ENCODE measurements around the gene E2F8. TPM values are rescaled to one million over a fixed set of nuclear protein-coding genes. Genes with fewer than 3 reads are reported as not detected.

E2F8 gene
- total and polyA plus RNA-seq, 10 of the 15 experiments (the other 5 are each of a cell fraction or from before 2014, with no cell fraction given), result 8.8 to 28.1 (median 18.5) TPM

DNA sequence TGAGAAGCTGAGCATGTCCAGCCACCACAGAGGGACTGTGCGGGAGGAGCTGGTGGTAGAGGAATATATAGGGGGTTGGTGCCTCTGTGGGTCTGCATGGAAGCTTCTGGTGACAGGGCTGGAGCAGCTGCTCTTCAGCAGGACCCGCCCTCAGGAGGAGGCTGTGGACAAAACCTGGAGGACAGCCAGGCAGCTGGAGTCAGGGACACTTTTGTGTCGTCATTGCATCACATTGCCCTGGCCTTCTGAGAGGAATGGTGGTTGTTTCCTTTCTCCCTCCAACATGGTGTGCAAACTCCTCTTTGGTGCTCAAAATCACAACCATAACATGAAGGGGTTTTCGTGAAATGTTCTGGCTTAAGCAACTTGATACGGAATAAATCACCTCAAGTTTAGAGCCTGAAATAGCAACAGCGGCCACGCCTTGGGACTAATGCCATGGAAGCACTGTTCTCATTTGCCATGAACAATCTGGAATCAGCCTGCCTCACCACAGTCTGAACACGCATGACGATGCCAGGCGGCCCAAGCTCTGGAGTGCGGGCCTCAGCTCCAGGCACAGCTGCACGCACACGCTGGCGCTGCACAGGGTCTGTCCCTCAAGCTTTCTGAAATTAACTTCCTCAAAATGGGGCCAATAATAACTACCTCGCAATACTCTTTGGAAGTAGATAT, 21.8 kb downstream of the E2F8 start:
- CTCF ChIA-PET, result interaction anchor here (0.7 kb wide), 1 partner anchor 64 kb away, joined by 3 read pairs; no protein-coding TSS in a partner anchor
- 68% methylated on average over 15 of the region's 15 CpGs for WGBS (ENCODE audit: insufficient coverage, insufficient replicate concordance, low lambda C conversion rate, missing lambda C conversion rate)
- POLR2A ChIA-PET, result no interaction called here
- RAD21 ChIA-PET (ENCODE audit: unreplicated experiment), result no interaction called here
- Histone ChIP-seq H3K4me3 (no peak overlapping the region), H4K20me1 (ENCODE audit: control insufficient read depth, insufficient read depth) (no peaks in the 10 kb centered on the region), H3K27ac (ENCODE audit: control insufficient read depth, insufficient read depth) (no peak overlapping the region), H3K9me3 (replicated peaks; ENCODE audit: control insufficient read depth, insufficient read depth, low read length) (no peaks in the 10 kb centered on the region), H3K27me3 (replicated peaks in 1 of 2; ENCODE audit: control insufficient read depth in 2 of 2, insufficient read depth in 2 of 2, low read length in 1 of 2) (no peaks in the 10 kb centered on the region), H3K4me1 (ENCODE audit: control insufficient read depth, insufficient read depth, low read length) (no peaks in the 10 kb centered on the region), H3K79me2 (ENCODE audit: control insufficient read depth, insufficient read depth, low read length) (no peaks in the 10 kb centered on the region), H2AFZ (ENCODE audit: control insufficient read depth, low read depth, low read length) (no peak overlapping the region), H3K4me2 (ENCODE audit: control insufficient read depth, insufficient read depth) (no peak overlapping the region), H3K9ac (ENCODE audit: control insufficient read depth, insufficient read depth, low read length) (no peak overlapping the region), H3K36me3 (ENCODE audit: control insufficient read depth in 2 of 2, insufficient read depth in 2 of 2, low read length in 1 of 2) (peaks cover 0 to 3% of the 10 kb centered on the region in 2 experiments; a peak in 2 of 4 replicates)
- SMC1A ChIA-PET (ENCODE audit: uncharacterized antibody, unreplicated experiment), result no interaction called here
- TF ChIP-seq, protein P1, sequence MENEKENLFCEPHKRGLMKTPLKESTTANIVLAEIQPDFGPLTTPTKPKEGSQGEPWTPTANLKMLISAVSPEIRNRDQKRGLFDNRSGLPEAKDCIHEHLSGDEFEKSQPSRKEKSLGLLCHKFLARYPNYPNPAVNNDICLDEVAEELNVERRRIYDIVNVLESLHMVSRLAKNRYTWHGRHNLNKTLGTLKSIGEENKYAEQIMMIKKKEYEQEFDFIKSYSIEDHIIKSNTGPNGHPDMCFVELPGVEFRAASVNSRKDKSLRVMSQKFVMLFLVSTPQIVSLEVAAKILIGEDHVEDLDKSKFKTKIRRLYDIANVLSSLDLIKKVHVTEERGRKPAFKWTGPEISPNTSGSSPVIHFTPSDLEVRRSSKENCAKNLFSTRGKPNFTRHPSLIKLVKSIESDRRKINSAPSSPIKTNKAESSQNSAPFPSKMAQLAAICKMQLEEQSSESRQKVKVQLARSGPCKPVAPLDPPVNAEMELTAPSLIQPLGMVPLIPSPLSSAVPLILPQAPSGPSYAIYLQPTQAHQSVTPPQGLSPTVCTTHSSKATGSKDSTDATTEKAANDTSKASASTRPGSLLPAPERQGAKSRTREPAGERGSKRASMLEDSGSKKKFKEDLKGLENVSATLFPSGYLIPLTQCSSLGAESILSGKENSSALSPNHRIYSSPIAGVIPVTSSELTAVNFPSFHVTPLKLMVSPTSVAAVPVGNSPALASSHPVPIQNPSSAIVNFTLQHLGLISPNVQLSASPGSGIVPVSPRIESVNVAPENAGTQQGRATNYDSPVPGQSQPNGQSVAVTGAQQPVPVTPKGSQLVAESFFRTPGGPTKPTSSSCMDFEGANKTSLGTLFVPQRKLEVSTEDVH (IDR thresholded peaks at IDR 0.05; ENCODE audit: low read depth, partially characterized antibody), result no peak
- TF ChIP-seq SMARCA5 (IDR thresholded peaks at IDR 0.05) (no peak), CREB1 (IDR thresholded peaks at IDR 0.05; ENCODE audit: low read depth) (no peak), POLR2AphosphoS2 (IDR thresholded peaks at IDR 0.05; ENCODE audit: low read depth, low read length) (no peak), TCF3 (IDR thresholded peaks at IDR 0.05; ENCODE audit: borderline replicate concordance, insufficient read depth, low read depth, low read length) (no peak), RELA (IDR thresholded peaks at IDR 0.05; ENCODE audit: borderline replicate concordance, partially characterized antibody) (no peak), JUNB (IDR thresholded peaks at IDR 0.05) (no peak), SRF (IDR thresholded peaks at IDR 0.05; ENCODE audit: low read depth in 2 of 2, low read length in 2 of 2) (no peak)
- in situ Hi-C loops (cut with MboI), result no loop called here
- no TSS peak for BruUV-seq (replicated peaks)
- DNase-seq (ENCODE audit: low read depth, low spot score) (no peak), ATAC-seq (no peak), FAIRE-seq (no peak)
- intact Hi-C loops (cut with micrococcal nuclease; ENCODE audit: unreplicated experiment), result no loop called here
